Neural progenitor cell (in vitro differentiated cells): Measurements from ENCODE around the gene SERPINB6.

Experiments
- CTCF ChIP-seq: fragments of 200-600 bp; sonication (generic); IDR thresholded peaks from 2 replicates; pipeline ENCODE4 v1.5.1; 2017; ENCODE audit warnings: antibody characterized with exemption, mild to moderate bottlenecking
- EZH2 ChIP-seq: fragments of 200-600 bp; sonication (generic); IDR thresholded peaks from 2 replicates; pipeline ENCODE4 v1.6.1; 2017; ENCODE audit warnings: antibody characterized with exemption, mild to moderate bottlenecking, moderate library complexity
- EZH2phosphoT487 ChIP-seq: fragments of 200-600 bp; sonication (generic); IDR thresholded peaks from 2 replicates; pipeline ENCODE4 v1.6.1; 2017; ENCODE audit warnings: antibody characterized with exemption

GRCh38 chr6:2977290-2977689 is 5.9 kb upstream of the SERPINB6 start:
- TF ChIP-seq CTCF, result no peak
- no peak for TF ChIP-seq EZH2
- no peak for TF ChIP-seq EZH2phosphoT487
